Measurements from ENCODE around the gene CLIP4. TPM values are rescaled to one million over a fixed set of nuclear protein-coding genes. Genes with fewer than 3 reads are reported as not detected.

CLIP4 gene
- total and polyA plus RNA-seq, 10 of the 15 experiments (the other 5 are each of a cell fraction or from before 2014, with no cell fraction given), result 5.5 to 34.9 (median 16.8) TPM

- DNase-seq (ENCODE audit: low read depth, low spot score) (no peak), FAIRE-seq (no peak), ATAC-seq (no peak)
- SMC1A ChIA-PET (ENCODE audit: uncharacterized antibody, unreplicated experiment), result no interaction called here
- H3K4me2 ChIP-seq (ENCODE audit: control insufficient read depth, insufficient read depth), result no peak overlapping the region
- WGBS (ENCODE audit: insufficient coverage, insufficient replicate concordance, low lambda C conversion rate, missing lambda C conversion rate), result 49% methylated on average over 9 of the region's 9 CpGs
- CTCF ChIA-PET, result no interaction called here
- H3K9ac ChIP-seq (ENCODE audit: control insufficient read depth, insufficient read depth, low read length), result no peak overlapping the region
- H3K36me3 ChIP-seq (ENCODE audit: control insufficient read depth in 2 of 2, insufficient read depth in 2 of 2, low read length in 1 of 2), result no peaks in the 10 kb centered on the region
- TF ChIP-seq SUPT20H (IDR thresholded peaks at IDR 0.05; ENCODE audit: borderline replicate concordance, control insufficient read depth, low read depth, low read length), result no peak
- TF ChIP-seq SMAD1 (IDR thresholded peaks at IDR 0.05; ENCODE audit: low read depth, partially characterized antibody), result no peak
- no peak for TF ChIP-seq E4F1 (IDR thresholded peaks at IDR 0.05; ENCODE audit: borderline replicate concordance, partially characterized antibody)
- no peak for TF ChIP-seq ESRRA (IDR thresholded peaks at IDR 0.05; ENCODE audit: low read length)
- TF ChIP-seq ATF7 (IDR thresholded peaks at IDR 0.05; ENCODE audit: low read depth), result no peak
- H3K9me3 ChIP-seq (replicated peaks; ENCODE audit: control insufficient read depth, insufficient read depth, low read length), result no peaks in the 10 kb centered on the region
- H3K27me3 ChIP-seq (replicated peaks in 1 of 2; ENCODE audit: control insufficient read depth in 2 of 2, insufficient read depth in 2 of 2, low read length in 1 of 2), result peaks cover 0 to 5% of the 10 kb centered on the region in 2 experiments; a peak in 1 of 4 replicates
- POLR2A ChIA-PET, result no interaction called here
- no peak overlapping the region for H3K4me3 ChIP-seq
- intact Hi-C loops (cut with micrococcal nuclease; ENCODE audit: unreplicated experiment) (no loop called here), in situ Hi-C loops (cut with MboI) (no loop called here)
- BruUV-seq (replicated peaks), result no TSS peak
- no peak overlapping the region for H3K27ac ChIP-seq (ENCODE audit: control insufficient read depth, insufficient read depth)
- no peaks in the 10 kb centered on the region for H3K4me1 ChIP-seq (ENCODE audit: control insufficient read depth, insufficient read depth, low read length)
- no peaks in the 10 kb centered on the region for H4K20me1 ChIP-seq (ENCODE audit: control insufficient read depth, insufficient read depth)
- H2AFZ ChIP-seq (ENCODE audit: control insufficient read depth, low read depth, low read length), result no peak overlapping the region
- RAD21 ChIA-PET (ENCODE audit: unreplicated experiment), result no interaction called here
- H3K79me2 ChIP-seq (ENCODE audit: control insufficient read depth, insufficient read depth, low read length), result no peaks in the 10 kb centered on the region
These were observed 114.4 kb downstream of the CLIP4 start for GRCh38 chr2:29229640-29230039.

DNA sequence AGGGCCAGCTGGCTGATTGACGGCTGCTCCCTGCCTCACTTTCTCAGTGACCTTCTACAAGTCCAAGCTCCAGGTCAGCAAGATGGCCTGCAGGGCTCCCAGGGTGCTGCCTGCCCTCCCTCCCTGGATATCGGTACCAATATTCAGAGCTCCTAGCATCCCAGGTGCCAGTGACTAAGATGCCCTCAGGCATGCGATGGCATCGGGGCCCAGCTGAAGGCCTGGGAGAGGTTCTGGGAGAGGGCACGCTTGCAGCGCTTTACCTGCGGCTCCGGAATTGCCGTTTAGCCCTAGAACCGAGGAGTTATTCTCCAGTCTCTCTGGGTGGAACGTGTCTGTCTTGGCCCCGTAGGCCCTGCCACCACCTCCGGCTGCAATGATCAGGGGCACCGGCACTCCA is 116.8 kb downstream of the CLIP4 start:
- Histone ChIP-seq H3K79me2 (ENCODE audit: control insufficient read depth, insufficient read depth, low read length) (no peaks in the 10 kb centered on the region), H3K4me3 (no peak overlapping the region), H3K27me3 (replicated peaks in 1 of 2; ENCODE audit: control insufficient read depth in 2 of 2, insufficient read depth in 2 of 2, low read length in 1 of 2) (peaks cover 0 to 5% of the 10 kb centered on the region in 2 experiments; a peak in 2 of 4 replicates), H3K36me3 (ENCODE audit: control insufficient read depth in 2 of 2, insufficient read depth in 2 of 2, low read length in 1 of 2) (no peaks in the 10 kb centered on the region), H3K9ac (ENCODE audit: control insufficient read depth, insufficient read depth, low read length) (no peak overlapping the region), H3K27ac (ENCODE audit: control insufficient read depth, insufficient read depth) (no peak overlapping the region), H2AFZ (ENCODE audit: control insufficient read depth, low read depth, low read length) (no peak overlapping the region), H3K4me2 (ENCODE audit: control insufficient read depth, insufficient read depth) (no peak overlapping the region), H4K20me1 (ENCODE audit: control insufficient read depth, insufficient read depth) (no peaks in the 10 kb centered on the region), H3K9me3 (replicated peaks; ENCODE audit: control insufficient read depth, insufficient read depth, low read length) (no peaks in the 10 kb centered on the region), H3K4me1 (ENCODE audit: control insufficient read depth, insufficient read depth, low read length) (no peaks in the 10 kb centered on the region)
- intact Hi-C loops (cut with micrococcal nuclease; ENCODE audit: unreplicated experiment), result no loop called here
- BruUV-seq (replicated peaks), result no TSS peak
- ChIA-PET SMC1A (ENCODE audit: uncharacterized antibody, unreplicated experiment) (no interaction called here), CTCF (no interaction called here), RAD21 (ENCODE audit: unreplicated experiment) (no interaction called here), POLR2A (no interaction called here)
- TF ChIP-seq GATAD2B (conservative IDR thresholded peaks at IDR 0.05; ENCODE audit: low read depth) (no peak), SREBF1 (IDR thresholded peaks at IDR 0.05; ENCODE audit: low read length) (no peak)
- DNase-seq (ENCODE audit: low read depth, low spot score) (no peak), ATAC-seq (no peak), FAIRE-seq (no peak)
- 70% methylated on average over 14 of the region's 14 CpGs for WGBS (ENCODE audit: insufficient coverage, insufficient replicate concordance, low lambda C conversion rate, missing lambda C conversion rate)
- in situ Hi-C loops (cut with MboI), result no loop called here

Data from GM12878 (cell line).